ENCODE measurements around the gene ADGRF5.

Gene ADGRF5, protein sequence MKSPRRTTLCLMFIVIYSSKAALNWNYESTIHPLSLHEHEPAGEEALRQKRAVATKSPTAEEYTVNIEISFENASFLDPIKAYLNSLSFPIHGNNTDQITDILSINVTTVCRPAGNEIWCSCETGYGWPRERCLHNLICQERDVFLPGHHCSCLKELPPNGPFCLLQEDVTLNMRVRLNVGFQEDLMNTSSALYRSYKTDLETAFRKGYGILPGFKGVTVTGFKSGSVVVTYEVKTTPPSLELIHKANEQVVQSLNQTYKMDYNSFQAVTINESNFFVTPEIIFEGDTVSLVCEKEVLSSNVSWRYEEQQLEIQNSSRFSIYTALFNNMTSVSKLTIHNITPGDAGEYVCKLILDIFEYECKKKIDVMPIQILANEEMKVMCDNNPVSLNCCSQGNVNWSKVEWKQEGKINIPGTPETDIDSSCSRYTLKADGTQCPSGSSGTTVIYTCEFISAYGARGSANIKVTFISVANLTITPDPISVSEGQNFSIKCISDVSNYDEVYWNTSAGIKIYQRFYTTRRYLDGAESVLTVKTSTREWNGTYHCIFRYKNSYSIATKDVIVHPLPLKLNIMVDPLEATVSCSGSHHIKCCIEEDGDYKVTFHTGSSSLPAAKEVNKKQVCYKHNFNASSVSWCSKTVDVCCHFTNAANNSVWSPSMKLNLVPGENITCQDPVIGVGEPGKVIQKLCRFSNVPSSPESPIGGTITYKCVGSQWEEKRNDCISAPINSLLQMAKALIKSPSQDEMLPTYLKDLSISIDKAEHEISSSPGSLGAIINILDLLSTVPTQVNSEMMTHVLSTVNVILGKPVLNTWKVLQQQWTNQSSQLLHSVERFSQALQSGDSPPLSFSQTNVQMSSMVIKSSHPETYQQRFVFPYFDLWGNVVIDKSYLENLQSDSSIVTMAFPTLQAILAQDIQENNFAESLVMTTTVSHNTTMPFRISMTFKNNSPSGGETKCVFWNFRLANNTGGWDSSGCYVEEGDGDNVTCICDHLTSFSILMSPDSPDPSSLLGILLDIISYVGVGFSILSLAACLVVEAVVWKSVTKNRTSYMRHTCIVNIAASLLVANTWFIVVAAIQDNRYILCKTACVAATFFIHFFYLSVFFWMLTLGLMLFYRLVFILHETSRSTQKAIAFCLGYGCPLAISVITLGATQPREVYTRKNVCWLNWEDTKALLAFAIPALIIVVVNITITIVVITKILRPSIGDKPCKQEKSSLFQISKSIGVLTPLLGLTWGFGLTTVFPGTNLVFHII (N-terminal part only)

DNA sequence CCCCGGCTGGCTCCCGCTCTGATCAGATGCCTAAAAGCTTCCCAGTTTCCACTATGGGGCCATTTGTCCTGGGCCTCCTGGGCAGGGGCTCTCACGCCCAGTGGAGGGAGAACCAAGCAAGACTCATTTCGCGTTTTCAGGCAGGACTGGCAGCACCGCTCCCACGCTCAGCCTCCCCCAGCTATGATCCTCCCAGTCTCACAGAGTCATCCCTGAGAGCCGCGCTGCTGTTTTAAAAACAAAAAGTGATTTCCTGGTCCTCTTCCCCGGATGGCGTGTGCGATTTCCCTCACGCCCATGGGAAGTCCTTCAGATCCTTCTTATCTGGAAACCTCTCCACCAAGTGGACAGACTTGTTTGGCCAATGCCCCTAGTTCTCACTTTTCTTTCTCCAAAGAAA, at the start of gene ADGRF5:
TSS of gene ADGRF5 (minus strand) at position 208 of the 400 bp plus-strand sequence. CDS start 15,176 bp downstream, outside the sequence.
- no peak for DNase-seq

DNA sequence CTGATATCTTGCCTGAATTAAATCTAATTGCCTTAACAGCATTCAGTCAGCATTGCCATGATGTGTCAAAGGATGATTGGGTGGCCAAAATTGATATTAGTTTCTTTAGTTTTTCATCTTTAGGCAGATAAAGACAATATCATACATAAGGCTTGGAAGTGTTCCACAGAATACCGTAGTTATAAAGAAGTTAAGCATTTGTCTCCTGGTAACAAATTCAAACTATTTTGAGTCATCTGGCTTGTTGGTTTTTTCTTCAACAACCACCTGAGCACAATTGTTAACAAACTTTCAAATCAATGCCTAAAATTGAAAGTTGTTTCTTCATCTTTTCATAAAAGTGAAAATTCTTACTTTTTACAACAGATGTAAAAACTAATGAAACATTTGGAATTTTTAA, 47.5 kb upstream of the ADGRF5 start:
- DNase-seq = no peak

DNA sequence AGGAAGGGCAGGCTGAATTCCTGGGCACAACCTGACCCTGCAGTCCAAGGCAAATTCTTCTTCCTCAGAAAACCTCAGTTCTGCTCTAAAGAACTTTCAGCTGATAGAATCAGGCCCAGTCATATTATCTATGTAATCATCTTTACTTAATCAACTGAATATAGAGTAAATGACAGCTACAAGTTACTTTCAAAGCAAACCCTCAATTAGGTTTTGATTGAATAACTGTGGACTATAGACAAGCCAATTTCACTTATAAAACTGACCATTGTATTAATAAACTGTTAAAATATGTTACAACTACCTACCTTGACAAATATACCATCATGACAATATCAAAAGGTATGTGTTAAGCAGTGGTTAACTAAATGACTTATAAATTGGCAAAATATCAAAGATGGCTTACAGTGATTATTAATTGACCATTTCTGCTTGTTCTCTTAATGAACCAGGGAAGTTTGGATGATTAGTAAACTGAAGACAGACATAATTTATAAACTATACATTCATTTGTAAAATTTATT, 46.1 kb upstream of the ADGRF5 start:
- DNase-seq = no peak

DNA sequence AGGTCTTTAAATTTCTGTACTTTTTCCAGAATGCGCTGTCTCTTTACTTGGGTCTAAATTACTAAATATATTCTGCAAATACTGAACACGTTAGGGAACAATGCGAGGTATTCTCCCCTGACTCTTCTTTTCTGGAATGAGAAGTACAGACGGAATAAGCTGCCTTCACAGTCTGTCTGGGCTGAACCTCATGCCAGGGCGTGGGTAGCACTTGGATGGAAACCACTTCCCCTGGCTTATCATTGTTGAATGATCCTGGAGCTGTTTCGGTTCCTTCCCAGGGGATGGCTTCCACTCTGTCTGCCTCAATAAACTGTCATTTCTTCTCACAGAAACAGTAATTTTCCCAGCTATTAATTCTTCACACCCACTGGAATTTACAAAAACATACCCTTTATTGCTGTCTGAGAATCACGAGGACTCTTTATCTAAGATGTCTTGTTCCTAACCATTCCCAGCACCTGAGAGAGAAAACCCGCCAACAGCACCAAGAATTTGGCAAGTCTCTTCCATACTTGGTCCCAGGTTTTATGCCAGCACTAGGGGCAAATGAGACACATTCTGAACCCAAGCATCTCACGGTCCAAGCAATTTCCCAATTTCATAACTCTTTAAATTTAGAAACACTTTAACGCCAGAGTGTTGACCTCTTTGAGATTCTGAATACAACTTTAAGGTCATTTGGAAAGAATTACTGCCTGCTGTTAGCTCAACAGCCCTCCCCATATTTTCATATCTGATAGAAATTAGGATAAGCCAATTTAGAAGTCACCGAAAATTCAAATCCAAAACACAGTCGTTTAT, 43.2 kb upstream of the ADGRF5 start:
- DNase-seq = no peak

DNA sequence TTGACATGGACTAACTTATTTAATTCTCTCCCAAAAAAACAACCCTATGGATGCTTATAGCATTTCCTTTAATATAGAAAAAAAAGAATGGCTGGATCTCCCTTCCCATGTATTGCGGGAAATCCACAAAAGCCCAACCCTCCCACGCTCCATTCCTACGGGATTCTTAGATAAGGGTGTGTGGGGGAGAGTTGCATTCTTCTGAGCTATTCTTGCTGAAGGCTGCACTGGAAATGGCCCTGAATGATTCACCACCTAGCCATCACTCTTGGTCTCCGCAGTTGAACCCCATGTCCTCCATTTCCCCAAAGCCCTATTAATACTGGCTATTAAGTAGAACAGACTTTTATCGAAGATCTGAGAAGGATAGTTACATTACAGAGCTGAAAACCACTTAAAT, 41.9 kb upstream of the ADGRF5 start:
- DNase-seq = no peak

DNA sequence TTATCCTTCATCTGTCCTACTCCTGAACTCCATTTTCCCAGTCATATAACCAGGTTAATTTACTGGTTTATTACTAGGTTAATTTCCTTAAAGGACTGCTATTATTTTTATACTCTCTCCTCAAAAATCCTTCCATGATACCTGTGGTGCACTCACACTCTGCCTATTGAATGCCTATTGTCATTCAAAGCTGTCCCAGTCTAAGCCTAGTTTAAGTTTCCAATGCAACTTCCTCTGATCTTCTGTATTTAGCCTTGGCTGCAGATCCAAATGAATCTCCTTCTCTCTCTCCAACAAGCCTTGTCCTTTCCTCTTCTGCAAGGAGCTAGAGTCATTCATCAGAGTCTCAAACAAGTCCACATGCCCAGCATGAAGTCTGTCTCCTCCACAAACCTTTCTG, 41.3 kb upstream of the ADGRF5 start:
- no peak for DNase-seq

DNA sequence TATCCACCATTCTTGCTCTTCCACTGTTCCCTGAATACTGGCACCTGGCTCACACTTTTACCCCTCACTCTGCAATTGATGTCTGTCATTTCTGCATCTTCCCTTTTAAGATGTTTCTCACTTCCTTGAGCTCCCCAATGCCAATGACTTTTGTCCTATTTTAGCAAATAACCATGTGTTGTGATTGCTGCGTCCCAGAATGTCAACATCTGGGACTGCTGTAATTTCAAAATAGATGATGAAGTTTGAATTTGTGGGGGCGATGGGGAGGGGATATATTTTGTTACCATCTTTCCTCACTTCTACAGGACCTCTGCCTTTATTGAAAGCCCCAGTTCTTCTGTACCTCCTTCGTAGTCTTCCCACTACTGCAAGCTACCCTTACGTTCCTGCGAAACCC, 40.0 kb upstream of the ADGRF5 start:
- DNase-seq = no peak

DNA sequence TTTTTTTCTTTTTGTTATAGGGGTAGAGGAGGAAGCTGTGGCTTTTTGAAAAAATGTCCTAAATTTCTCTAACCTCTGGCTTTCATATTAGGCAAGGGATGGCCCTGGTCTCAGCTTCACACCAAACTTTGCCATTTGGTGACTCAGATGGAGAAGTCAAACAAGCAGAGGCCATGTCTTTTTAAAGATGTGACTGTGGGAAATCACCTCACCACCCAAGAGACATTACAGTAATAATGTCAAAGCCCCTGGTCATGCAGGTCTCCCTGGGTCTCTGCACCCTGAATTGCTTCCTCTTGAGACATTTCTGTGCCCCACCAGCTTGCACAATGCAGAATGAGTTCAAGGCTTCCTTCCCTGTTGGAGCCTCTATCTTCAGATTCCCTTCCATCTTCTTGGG, 39.5 kb upstream of the ADGRF5 start:
- no peak for DNase-seq

DNA sequence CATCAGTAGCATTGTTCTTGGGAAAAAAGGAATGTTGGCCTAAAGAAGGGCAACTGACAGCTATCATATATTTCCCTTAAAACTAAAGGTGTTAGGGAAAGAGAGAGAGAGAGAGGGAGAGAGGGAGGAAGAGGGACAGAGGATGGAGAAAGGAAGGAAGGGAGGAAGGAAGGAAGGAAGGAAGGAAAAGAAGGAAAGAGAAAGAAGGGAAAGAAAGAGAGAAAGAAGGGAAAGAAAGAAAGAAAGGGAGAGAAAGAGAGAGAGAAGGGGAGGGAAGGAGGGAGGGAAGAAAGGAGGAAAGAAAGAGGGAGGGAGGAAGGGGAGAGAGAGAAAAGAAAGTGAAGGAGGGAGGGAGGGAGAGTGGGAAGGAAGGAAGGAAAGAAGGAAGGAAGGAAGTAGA, 37.7 kb upstream of the ADGRF5 start:
- no peak for DNase-seq

DNA sequence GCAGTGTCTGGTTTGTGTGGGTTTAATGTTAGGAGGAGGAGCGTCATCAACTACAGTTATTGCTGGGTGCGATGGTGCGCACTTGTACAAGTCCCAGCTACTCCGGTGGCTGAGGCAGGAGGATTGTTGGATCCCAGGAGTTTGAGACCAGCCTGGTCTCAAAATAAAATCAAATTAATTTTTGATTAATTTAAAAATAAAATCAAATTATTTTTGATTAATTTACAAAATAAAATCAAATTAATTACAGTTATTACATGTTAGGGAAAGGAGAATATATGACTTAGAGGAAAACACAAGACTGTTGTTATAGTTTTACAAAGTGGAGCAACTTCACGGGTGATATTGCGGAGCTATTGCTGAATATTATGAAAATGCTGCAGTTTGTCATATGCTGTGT, 34.7 kb upstream of the ADGRF5 start:
- no peak for DNase-seq

DNA sequence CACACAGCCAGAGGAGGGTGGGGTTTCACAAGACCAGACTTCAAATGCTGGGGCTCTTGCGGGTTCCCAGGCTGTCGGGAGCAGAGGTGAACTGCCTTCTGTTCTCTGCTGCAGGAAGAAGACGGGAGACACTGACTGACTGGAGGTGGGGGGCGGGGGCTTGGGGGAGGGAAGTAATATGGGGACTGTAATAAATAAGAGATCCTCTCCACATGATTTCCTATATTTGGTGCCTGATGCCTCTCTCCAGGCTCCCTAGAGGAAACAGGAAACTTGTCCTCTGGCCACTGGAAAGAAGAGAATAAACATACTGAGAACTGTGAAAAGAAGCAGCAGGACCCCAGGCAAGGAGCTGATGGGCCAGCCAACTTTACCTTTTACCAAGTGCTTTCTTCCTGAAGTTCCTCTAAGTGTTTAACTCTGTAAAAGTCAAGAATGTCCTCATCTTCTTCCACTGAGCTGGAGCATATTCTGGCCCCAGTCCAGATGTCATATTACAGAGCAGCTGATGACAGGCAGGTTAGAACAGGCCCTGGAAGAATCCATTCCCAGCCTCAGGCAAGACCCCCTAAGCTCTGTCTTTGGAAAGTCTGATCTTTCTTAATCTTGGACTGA, 33.2 kb upstream of the ADGRF5 start:
- no peak for DNase-seq

DNA sequence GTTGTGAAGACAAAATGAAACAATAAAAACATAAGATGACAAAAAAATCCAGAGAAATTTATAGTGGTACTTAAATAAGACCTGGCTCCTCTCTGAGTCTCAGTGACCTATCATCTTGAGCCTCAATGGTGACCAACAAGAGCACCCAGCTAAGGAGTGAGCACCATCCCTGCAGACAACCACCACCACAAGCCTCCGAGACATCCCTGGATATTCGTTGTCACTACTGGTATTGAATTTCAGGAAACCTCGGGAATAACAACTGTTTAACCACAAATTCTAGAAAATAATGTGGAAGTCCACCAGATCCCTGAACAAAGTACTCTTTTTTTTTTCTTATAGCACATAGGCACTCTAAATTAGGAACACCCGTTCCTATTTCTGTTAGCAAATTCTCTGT, 32.2 kb upstream of the ADGRF5 start:
- no peak for DNase-seq

DNA sequence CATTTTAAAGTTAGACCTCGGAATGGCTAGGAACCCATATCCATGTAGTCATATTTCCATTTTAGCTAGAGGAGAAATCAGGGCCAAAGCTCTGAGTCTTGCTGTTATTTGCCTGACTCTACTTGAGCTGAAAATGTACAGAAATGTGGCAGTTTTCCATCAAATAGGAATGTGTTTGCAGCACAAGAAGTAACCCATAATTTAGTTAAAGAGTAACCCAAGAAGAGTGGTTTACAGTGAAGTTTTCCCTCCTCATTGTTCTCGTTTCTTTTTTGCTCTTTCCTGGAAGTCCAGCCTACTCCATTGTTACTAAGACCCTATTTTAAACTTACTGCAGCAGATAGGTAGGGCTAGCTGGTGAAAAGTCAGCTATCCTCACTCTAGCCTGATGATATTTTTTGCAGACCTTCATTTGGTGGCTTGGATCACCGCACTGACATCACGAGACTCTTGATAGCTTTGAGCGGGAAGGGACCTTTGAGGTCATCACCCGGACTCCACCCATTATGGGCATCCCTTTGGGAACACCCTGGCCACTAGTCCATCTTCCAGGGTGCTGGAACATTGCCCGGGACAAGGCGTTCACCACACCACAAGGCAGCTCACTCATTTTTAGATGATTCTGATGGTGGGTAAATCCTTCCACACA, 28.0 kb upstream of the ADGRF5 start:
- no peak for DNase-seq

DNA sequence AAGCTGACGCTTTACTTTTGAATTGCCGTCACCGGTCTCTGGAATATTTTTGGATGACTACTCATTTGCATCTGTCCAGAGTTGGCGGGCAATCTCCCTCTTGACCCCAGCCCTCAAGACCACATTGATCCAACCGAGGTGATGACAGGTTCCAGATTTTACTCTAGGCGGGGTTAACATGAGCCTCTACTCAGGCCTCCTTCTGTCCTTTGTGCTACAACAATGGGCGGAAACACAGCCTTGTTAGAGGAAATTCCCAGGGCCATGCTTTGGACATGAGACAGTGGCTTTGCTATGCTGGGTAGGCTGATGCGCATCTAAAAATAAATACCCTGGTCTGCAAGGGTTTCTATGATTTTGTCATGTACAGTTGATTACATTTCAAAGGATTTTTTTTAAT, 27.0 kb upstream of the ADGRF5 start:
- no peak for DNase-seq

DNA sequence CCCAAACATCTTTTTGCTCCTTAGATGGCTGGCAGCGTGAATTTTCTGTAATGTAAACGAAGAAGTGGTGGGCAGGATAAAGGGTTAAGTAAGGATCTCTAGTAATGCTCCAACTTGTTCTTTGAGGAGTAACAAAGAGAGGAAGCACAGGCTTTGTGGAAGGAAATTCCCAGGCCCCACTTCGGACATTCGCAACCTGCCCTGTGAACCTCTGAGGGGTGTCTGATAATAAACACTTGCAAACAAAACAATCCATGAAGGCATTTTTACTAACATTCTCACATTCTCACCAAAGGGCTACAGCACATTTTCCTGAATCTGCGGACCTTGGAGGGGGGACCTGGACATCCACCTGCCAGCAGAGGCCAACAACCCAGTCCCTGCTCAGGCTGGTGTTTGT, 25.8 kb upstream of the ADGRF5 start:
- no peak for DNase-seq

DNA sequence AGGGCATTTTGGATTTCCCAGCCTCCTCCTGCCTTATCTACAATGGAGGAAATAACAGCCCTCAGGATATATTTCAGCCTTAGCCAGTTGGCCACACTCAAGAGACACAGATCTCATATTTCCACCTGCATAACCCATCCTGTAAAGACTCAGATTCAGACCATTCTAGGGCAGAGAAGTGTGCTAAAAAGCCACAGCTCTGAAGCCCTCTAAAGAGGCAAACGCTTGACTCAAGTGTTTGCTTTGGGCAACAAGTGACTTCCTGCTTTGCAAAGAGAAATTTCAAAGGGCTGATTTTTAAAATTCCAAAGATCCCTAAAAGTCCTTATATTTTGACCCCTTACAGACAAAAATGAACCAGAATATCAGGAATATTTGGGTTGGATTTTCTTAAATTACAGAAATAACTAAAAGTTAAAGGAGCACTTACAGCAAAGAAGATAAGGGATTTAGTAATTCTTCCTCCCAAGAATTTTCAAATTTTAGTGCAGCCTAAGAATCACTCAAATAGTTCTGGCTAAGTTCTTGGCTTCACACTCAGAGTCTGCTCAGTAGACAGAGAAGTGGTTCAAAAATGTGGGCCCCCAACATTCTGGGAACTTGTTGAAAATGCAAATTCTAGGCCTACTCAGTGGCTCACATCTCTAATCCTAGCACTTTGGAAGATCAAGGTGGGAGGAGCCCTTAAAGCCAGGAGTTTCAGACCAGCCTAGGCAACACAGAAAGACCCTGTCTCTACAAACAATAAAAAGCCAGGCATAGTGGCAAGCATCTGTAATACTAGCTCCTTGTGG, 18.9 kb upstream of the ADGRF5 start:
- no peak for DNase-seq

DNA sequence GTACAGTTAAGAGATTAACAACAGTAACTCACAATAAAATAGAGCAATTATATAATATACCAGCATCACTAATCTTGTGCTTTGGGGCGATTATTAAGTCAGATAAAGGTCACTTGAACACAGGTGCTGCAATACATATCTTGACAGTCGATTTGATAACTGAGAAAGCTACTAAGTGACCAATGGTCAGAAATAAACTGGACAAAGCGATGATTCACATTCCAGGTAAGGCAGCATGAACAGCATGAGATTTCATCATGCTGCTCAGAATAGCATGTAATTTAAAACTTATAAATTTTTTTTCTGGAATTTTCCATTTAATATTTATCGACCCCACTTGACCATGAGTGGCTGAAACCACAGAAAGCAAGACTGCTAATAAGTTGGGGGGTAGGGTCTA, 15.9 kb upstream of the ADGRF5 start:
- no peak for DNase-seq

DNA sequence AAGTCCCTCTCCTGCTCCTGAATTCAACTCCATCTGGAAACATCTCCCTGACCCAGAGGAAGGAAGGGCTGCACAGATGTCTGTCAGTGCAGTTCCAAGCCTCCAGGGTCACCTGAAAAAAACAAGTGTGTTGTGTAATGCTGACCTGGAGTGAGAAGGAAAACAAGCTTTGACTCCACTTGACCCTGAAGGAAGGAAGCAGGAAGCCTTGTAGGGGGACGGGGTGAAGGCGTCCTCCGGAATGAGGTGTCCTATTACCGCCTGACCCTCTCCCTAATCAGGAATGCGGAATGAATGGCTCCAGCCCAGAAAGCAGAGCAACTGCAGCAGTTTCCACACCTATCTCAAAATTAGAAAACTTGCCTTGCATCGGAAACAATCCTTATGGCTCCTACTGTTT, 13.9 kb upstream of the ADGRF5 start:
- DNase-seq = no peak

DNA sequence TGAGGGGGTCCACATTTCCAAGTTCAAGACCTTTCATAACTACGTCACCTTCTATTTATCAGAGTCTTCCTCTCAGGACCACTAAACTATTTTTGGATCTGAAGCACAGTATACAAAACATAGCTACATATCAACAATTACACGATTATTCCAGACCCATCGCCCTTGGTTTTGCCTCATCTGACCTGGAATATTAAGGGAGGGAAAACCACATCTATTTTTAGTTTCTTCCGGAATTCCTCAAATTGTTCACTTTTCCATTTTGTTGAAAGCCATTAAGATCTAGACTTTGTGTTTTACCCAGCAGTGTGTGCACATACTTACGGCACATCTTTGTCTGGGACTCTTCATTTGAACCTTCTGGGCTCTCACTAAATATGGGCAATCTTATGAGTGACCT, 12.0 kb upstream of the ADGRF5 start:
- no peak for DNase-seq

DNA sequence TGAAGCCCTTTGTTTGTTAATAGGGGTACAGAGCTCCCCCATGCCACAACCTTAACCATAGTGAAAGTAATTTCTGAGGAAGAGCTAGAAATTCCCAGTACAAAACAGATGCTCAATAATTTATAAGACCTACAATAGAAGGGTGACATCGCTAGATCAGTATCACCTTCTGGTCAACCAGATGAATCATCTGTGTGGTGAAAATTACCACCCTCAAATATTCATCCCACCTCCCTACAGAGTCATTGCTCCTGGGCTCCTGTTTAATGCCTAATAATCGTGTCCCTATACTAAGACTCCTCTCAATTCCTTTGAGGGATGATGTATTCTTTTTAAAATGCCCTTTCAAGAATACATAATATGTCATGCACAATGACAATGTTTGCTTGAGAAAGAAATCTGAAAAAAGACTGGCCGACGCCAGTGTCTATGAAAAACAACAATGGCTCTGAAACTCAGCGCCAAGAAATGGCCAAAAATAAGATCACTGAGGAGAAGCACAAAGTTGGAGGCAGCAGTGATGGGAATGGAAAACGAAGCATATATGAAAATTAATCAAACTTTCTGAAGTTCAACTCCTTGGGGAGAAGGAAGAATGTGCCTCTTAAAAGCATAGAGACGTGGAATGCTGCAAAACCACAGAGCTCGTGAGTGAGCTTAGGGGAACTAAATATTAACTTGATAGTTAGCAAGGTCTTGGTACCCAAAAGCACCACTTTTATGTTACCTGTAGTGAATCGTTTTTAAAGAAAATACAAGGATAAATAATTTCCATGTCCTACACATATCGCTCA, 11.0 kb upstream of the ADGRF5 start:
- no peak for DNase-seq
